ENCODE results near the gene TNRC6C. TPM values are rescaled to one million over a fixed set of nuclear protein-coding genes. Genes with fewer than 3 reads are reported as not detected.

Gene TNRC6C
- total RNA-seq, 1 donor from 2014 or later, result 13.1 TPM

DNA sequence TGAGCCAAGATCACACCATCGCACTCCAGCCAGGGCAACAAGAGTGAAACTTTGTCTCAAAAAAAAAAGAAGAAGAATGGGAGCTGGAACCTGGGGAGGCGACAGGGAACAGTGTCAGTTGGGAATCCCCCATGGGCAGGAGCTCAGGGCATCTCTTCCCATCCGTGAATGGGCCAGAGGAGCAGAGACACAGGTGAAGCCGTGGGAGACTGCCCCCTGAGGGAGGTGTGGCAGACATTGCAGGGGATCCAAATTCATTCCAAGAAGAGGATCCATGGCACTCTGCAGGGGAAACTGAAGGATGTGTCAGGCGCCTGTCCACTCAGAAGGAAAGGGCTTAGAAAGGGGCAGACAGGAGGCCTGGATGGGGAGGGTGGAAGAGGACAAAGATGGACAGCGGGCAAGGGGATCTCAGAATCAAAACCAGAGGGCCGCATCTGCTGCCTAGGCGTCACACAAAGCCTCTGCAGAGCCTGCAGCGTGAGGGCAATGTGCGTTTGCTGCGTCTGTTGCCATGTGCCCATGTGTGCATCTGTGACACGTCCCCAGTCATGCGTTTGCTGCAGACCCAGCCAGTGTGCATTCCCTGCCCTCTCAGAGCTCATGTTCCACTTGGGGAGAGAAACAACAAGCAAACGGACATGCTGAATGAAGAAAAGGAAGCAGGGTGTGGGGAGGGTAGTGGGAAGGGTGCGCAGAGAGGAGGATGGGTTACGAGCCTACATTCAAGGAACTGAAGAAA lies 30.6 kb upstream of the TNRC6C start:
- peaks cover 7% of the 10 kb centered on the region for H3K4me1 Mint-ChIP-seq (ENCODE audit: unreplicated experiment)
- no peak overlapping the region for H3K4me3 Mint-ChIP-seq (ENCODE audit: unreplicated experiment)
- no peak overlapping the region for H3K27ac Mint-ChIP-seq (ENCODE audit: unreplicated experiment)
- H3K36me3 Mint-ChIP-seq (ENCODE audit: low read depth, unreplicated experiment), result peaks cover under 1% of the 10 kb centered on the region
- no peaks in the 10 kb centered on the region for H3K9me3 Mint-ChIP-seq (ENCODE audit: unreplicated experiment)
- peaks cover 7% of the 10 kb centered on the region for H3K27me3 Mint-ChIP-seq (ENCODE audit: unreplicated experiment)
- TF ChIP-seq, protein P1, sequence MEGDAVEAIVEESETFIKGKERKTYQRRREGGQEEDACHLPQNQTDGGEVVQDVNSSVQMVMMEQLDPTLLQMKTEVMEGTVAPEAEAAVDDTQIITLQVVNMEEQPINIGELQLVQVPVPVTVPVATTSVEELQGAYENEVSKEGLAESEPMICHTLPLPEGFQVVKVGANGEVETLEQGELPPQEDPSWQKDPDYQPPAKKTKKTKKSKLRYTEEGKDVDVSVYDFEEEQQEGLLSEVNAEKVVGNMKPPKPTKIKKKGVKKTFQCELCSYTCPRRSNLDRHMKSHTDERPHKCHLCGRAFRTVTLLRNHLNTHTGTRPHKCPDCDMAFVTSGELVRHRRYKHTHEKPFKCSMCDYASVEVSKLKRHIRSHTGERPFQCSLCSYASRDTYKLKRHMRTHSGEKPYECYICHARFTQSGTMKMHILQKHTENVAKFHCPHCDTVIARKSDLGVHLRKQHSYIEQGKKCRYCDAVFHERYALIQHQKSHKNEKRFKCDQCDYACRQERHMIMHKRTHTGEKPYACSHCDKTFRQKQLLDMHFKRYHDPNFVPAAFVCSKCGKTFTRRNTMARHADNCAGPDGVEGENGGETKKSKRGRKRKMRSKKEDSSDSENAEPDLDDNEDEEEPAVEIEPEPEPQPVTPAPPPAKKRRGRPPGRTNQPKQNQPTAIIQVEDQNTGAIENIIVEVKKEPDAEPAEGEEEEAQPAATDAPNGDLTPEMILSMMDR (IDR thresholded peaks at IDR 0.05; ENCODE audit: unreplicated experiment), result no peak
- DNase-seq (ENCODE audit: low spot score), result no peak

DNA sequence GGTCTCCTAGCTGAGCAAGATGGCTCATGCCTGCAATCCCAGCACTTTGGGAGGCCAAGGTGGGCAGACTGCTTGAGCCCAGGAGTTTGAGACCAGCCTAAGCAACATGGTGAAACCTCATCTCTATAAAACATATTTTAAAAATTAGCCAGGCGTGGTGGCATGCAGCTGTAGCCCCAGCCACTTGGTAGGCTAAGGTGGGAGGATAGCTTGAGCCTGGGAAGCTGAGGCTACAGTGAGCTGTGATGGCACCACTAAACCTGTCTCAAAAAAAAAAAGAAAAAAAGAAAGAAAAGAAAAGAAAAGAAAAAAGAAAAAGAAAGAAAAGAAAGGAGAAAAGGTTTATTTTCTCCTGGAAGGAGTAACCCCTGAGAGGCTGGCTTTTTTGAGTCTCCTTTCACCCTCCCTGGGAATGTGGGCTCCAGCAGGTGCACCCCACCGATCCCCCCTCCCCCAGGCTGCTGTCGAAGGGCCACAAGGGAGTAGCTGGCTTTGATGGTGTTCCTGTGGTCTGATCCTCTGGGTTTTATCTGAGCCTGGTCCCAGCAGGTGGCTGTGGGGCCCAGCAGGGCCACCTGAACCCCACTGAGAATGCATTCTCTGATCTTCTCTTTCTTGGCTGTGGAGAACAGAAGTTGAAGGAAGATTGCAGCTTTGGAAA lies 29.9 kb upstream of the TNRC6C start:
- no peak overlapping the region for H3K27ac Mint-ChIP-seq (ENCODE audit: unreplicated experiment)
- peaks cover 9% of the 10 kb centered on the region for H3K4me1 Mint-ChIP-seq (ENCODE audit: unreplicated experiment)
- peaks cover 3% of the 10 kb centered on the region for H3K36me3 Mint-ChIP-seq (ENCODE audit: low read depth, unreplicated experiment)
- H3K27me3 Mint-ChIP-seq (ENCODE audit: unreplicated experiment), result peaks cover 8% of the 10 kb centered on the region
- no peak overlapping the region for H3K4me3 Mint-ChIP-seq (ENCODE audit: unreplicated experiment)
- H3K9me3 Mint-ChIP-seq (ENCODE audit: unreplicated experiment), result no peaks in the 10 kb centered on the region
- no peak for DNase-seq (ENCODE audit: low spot score)
- TF ChIP-seq, protein P1 (IDR thresholded peaks at IDR 0.05; ENCODE audit: unreplicated experiment), result no peak

DNA sequence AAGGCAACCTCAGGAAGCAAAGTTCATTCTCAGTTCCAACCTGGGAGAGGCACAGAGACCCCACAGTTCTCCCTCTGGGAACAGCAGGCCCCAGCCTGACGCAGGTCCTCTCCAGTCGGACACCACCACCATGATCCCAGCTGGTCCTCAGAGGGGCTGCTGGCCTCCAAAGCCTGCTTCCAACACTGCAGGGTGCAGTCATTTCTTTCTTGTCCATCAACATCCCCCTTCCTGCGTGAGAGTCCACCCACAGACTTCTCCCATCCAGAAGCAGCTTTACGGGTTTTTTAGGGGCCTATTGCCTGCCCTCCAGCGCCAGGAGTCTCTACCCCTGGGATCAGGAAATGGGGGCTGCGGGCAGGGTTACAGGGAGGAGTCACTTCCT lies 29.3 kb upstream of the TNRC6C start:
- Mint-ChIP-seq H3K4me3 (ENCODE audit: unreplicated experiment) (no peak overlapping the region), H3K4me1 (ENCODE audit: unreplicated experiment) (peaks cover 14% of the 10 kb centered on the region)
- TF ChIP-seq, protein P1 (IDR thresholded peaks at IDR 0.05; ENCODE audit: unreplicated experiment), result no peak

DNA sequence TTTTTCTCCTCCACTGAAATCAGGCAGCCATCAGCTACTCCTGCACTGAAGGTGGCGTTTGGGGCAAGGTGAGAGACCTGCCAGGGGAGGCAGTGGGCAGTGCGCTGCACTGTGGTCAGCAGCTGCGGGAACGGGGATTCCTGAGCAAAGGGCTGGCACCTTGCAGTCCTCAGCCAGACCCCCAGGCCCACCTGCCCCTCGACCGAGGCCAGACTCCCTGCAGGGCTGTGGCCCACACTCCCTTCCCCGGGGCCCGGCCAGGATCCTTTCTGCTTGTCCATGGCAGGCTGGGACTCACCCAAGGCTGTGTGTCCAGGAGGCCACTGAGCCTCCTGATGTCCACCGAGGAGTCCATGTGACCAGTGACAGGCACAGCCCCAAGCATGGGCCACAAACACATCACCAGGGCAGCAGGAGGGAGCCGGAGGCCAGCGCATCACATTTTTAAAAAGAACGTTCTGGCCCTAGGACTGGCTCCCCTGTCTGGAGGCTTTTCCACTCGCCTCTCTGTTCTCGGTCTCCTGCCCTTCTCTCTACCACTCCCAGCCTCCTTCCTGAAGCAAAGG lies 28.5 kb upstream of the TNRC6C start:
- TF ChIP-seq, protein P1 (IDR thresholded peaks at IDR 0.05; ENCODE audit: unreplicated experiment), result no peak
- Mint-ChIP-seq H3K4me3 (ENCODE audit: unreplicated experiment) (no peak overlapping the region), H3K36me3 (ENCODE audit: low read depth, unreplicated experiment) (peaks cover 3% of the 10 kb centered on the region), H3K4me1 (ENCODE audit: unreplicated experiment) (peaks cover 17% of the 10 kb centered on the region), H3K27me3 (ENCODE audit: unreplicated experiment) (peaks cover 8% of the 10 kb centered on the region), H3K9me3 (ENCODE audit: unreplicated experiment) (no peaks in the 10 kb centered on the region), H3K27ac (ENCODE audit: unreplicated experiment) (no peak overlapping the region)
- no peak for DNase-seq (ENCODE audit: low spot score)

More for the DNA sequence above, 29.3 kb upstream of the TNRC6C start:
- Mint-ChIP-seq H3K36me3 (ENCODE audit: low read depth, unreplicated experiment) (peaks cover 3% of the 10 kb centered on the region), H3K27me3 (ENCODE audit: unreplicated experiment) (peaks cover 8% of the 10 kb centered on the region), H3K27ac (ENCODE audit: unreplicated experiment) (no peak overlapping the region), H3K9me3 (ENCODE audit: unreplicated experiment) (no peaks in the 10 kb centered on the region)
- no peak for DNase-seq (ENCODE audit: low spot score)
